Body of pancreas (tissue), 4 donors: ENCODE results near the gene NME5.
"Not testable (repeated sequence)": the region's sequence is repeated elsewhere in the genome, so short reads cannot be mapped to it uniquely, and the experiment has no call there.

Source experiments
- POLR2A ChIP-seq, 3 donors: fragments of 450-650 bp; IDR thresholded peaks; one replicate each; pipeline ENCODE4 v1.6.1; 2016; ENCODE audit warnings: antibody characterized with exemption in 3 of 3, mild to moderate bottlenecking in 2 of 3
- TF ChIP-seq, protein P1 (sequence below), 7 experiments: fragments of 450-650 bp in 4 of 7; fragments of 200-600 bp in 3 of 7; sonication (generic) in 3 of 7; IDR thresholded peaks; one replicate each; pipeline ENCODE4 v1.5.1; 2016 to 2019; ENCODE audit warnings: antibody characterized with exemption in 7 of 7

GRCh38 chr5:138143578-138143977 is 4.3 kb upstream of the NME5 start:
- TF ChIP-seq, protein P1, sequence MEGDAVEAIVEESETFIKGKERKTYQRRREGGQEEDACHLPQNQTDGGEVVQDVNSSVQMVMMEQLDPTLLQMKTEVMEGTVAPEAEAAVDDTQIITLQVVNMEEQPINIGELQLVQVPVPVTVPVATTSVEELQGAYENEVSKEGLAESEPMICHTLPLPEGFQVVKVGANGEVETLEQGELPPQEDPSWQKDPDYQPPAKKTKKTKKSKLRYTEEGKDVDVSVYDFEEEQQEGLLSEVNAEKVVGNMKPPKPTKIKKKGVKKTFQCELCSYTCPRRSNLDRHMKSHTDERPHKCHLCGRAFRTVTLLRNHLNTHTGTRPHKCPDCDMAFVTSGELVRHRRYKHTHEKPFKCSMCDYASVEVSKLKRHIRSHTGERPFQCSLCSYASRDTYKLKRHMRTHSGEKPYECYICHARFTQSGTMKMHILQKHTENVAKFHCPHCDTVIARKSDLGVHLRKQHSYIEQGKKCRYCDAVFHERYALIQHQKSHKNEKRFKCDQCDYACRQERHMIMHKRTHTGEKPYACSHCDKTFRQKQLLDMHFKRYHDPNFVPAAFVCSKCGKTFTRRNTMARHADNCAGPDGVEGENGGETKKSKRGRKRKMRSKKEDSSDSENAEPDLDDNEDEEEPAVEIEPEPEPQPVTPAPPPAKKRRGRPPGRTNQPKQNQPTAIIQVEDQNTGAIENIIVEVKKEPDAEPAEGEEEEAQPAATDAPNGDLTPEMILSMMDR (IDR thresholded peaks at IDR 0.05), result not testable (repeated sequence)
- not testable (repeated sequence) for TF ChIP-seq POLR2A (IDR thresholded peaks at IDR 0.05)
